ENCODE data around the gene XPR1.

DNA sequence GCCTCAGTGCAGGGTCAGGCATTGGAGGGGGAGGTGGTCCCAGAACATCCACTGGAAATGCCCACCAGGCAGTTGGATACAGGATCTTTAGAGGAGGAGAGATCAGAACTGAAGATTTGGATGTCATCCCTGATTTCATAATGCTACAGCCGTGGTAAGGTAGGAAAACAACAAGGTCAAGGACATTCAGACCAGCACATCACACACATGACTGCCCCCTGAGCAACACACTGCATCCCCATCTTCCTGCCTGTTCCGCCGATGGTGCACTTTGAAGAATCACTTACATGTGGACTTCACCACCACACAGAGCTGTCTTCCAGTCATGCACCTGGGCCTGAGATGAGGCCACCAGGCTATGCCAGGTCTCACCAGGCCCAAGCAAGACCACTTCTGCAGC lies 297.6 kb downstream of the XPR1 start:
- TF ChIP-seq, protein P1, sequence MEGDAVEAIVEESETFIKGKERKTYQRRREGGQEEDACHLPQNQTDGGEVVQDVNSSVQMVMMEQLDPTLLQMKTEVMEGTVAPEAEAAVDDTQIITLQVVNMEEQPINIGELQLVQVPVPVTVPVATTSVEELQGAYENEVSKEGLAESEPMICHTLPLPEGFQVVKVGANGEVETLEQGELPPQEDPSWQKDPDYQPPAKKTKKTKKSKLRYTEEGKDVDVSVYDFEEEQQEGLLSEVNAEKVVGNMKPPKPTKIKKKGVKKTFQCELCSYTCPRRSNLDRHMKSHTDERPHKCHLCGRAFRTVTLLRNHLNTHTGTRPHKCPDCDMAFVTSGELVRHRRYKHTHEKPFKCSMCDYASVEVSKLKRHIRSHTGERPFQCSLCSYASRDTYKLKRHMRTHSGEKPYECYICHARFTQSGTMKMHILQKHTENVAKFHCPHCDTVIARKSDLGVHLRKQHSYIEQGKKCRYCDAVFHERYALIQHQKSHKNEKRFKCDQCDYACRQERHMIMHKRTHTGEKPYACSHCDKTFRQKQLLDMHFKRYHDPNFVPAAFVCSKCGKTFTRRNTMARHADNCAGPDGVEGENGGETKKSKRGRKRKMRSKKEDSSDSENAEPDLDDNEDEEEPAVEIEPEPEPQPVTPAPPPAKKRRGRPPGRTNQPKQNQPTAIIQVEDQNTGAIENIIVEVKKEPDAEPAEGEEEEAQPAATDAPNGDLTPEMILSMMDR (conservative IDR thresholded peaks at IDR 0.05): no peak
- no peak for TF ChIP-seq EZH2 (IDR thresholded peaks at IDR 0.05; ENCODE audit: low read depth)

Data from PC-9 (cell line).